Activated CD4-positive, alpha-beta memory T cell treated with anti-CD3 and anti-CD28 coated beads, Interleukin-2, amount 10 ng/mL, durations not matched to agents 7 days and 5 days (primary cell): Measurements from ENCODE around the gene FRMPD4. TPM values are rescaled to one million over a fixed set of nuclear protein-coding genes. Genes with fewer than 3 reads are reported as not detected.

Experiments
- CTCF ChIA-PET: fragments of 350-600 bp; sonication (Branson Sonifier 250); formaldehyde crosslinking; loops from one replicate; lab custom pipeline; 2021; ENCODE audit warnings: antibody characterized with exemption, inconsistent platforms; lab: Charles Lee
- POLR2A ChIA-PET: fragments of 350-600 bp; sonication (Branson Sonifier 250); formaldehyde crosslinking; loops from one replicate; lab custom pipeline; 2021; ENCODE audit warnings: antibody characterized with exemption; lab: Charles Lee
- DNase-seq: peaks from one replicate; pipeline ENCODE4 v3.0.0-alpha.2; 2020
- H3K27ac Mint-ChIP-seq: one replicate; pipeline ENCODE4 v1.8.0; 2021; ENCODE audit warnings: mild to moderate bottlenecking, mixed read lengths
- H3K27me3 Mint-ChIP-seq: one replicate; pipeline ENCODE4 v1.8.0; 2021; ENCODE audit warnings: mixed read lengths
- H3K36me3 Mint-ChIP-seq: one replicate; pipeline ENCODE4 v1.8.0; 2021; ENCODE audit warnings: low read depth, mixed read lengths
- H3K4me1 Mint-ChIP-seq: one replicate; pipeline ENCODE4 v1.8.0; 2021; ENCODE audit warnings: mixed read lengths
- H3K4me3 Mint-ChIP-seq: one replicate; pipeline ENCODE4 v1.8.0; 2021; ENCODE audit warnings: mild to moderate bottlenecking, mixed read lengths
- H3K9me3 Mint-ChIP-seq: one replicate; pipeline ENCODE4 v1.8.0; 2021; ENCODE audit warnings: mixed read lengths
- total RNA-seq, 2 experiments: library from RNA; stranded (reverse); gene quantifications; one replicate each; pipeline ENCODE4 v1.2.3, GENCODE V29; 2021

FRMPD4 gene
- total RNA-seq, 2 experiments from 2014 or later = not detected

GRCh38 chrX:12672367-12673106 is 534.3 kb downstream of the FRMPD4 start:
- ChIA-PET CTCF (no interaction called here), POLR2A (no interaction called here)
- Mint-ChIP-seq H3K27ac (no peak overlapping the region), H3K27me3 (no peaks in the 10 kb centered on the region), H3K4me1 (peaks cover 14% of the 10 kb centered on the region), H3K36me3 (no peaks in the 10 kb centered on the region), H3K4me3 (no peak overlapping the region), H3K9me3 (no peaks in the 10 kb centered on the region)
- DNase-seq = no peak

GRCh38 chrX:12673487-12673886 is 535.2 kb downstream of the FRMPD4 start:
- H3K36me3 Mint-ChIP-seq = no peaks in the 10 kb centered on the region
- no peak overlapping the region for H3K27ac Mint-ChIP-seq
- H3K4me1 Mint-ChIP-seq = peaks cover 14% of the 10 kb centered on the region
- no peaks in the 10 kb centered on the region for H3K27me3 Mint-ChIP-seq
- no peaks in the 10 kb centered on the region for H3K9me3 Mint-ChIP-seq
- POLR2A ChIA-PET = no interaction called here
- H3K4me3 Mint-ChIP-seq = no peak overlapping the region
- no peak for DNase-seq
- CTCF ChIA-PET = no interaction called here

GRCh38 chrX:12679522-12679921 is 541.2 kb downstream of the FRMPD4 start:
- H3K4me1 Mint-ChIP-seq = no peaks in the 10 kb centered on the region
- POLR2A ChIA-PET = no interaction called here
- H3K27me3 Mint-ChIP-seq = peaks cover 2% of the 10 kb centered on the region
- H3K36me3 Mint-ChIP-seq = no peaks in the 10 kb centered on the region
- no peaks in the 10 kb centered on the region for H3K9me3 Mint-ChIP-seq
- no peak overlapping the region for H3K4me3 Mint-ChIP-seq
- H3K27ac Mint-ChIP-seq = no peak overlapping the region
- CTCF ChIA-PET = no interaction called here
- no peak for DNase-seq

GRCh38 chrX:12681047-12681446 is 542.8 kb downstream of the FRMPD4 start:
- Mint-ChIP-seq H3K36me3 (no peaks in the 10 kb centered on the region), H3K9me3 (no peaks in the 10 kb centered on the region), H3K4me1 (no peaks in the 10 kb centered on the region), H3K27me3 (peaks cover 2% of the 10 kb centered on the region), H3K4me3 (no peak overlapping the region), H3K27ac (no peak overlapping the region)
- CTCF ChIA-PET = no interaction called here
- POLR2A ChIA-PET = no interaction called here
- no peak for DNase-seq

DNA sequence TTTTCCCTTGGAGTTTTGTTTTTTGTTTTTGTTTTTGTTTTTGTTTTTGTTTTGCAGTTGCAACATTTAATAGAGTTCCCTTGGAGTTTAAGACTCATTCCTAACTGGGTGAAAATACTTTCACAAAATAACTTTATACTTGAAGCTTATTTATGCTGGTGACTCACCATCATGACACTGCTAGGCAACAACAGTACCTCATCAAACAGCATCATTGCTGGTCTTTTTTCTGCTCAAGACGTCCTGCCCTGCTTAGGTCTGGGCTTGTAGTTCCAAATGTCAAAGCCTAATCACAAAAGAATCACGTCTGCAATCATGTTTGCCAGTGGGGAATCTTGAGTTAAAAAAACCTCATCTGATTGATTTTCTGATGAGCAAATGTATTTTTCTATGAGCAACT is 547.3 kb downstream of the FRMPD4 start:
- Mint-ChIP-seq H3K4me1 (no peaks in the 10 kb centered on the region), H3K27ac (no peak overlapping the region), H3K36me3 (no peaks in the 10 kb centered on the region), H3K9me3 (no peaks in the 10 kb centered on the region), H3K4me3 (no peak overlapping the region), H3K27me3 (peaks cover 9% of the 10 kb centered on the region)
- DNase-seq = no peak
- POLR2A ChIA-PET = no interaction called here
- CTCF ChIA-PET = no interaction called here

- H3K4me1 Mint-ChIP-seq = no peaks in the 10 kb centered on the region
- H3K36me3 Mint-ChIP-seq = no peaks in the 10 kb centered on the region
- no peaks in the 10 kb centered on the region for H3K9me3 Mint-ChIP-seq
- no peak overlapping the region for H3K4me3 Mint-ChIP-seq
- H3K27ac Mint-ChIP-seq = no peak overlapping the region
- no peak for DNase-seq
- peaks cover 9% of the 10 kb centered on the region for H3K27me3 Mint-ChIP-seq
- ChIA-PET CTCF (interaction anchor here (1.0 kb wide), 1 partner anchor 10 kb away, joined by 3 read pairs; no protein-coding TSS in a partner anchor), POLR2A (no interaction called here)
Observed at GRCh38 chrX:12686331-12686730, 548.1 kb downstream of the FRMPD4 start.

DNA sequence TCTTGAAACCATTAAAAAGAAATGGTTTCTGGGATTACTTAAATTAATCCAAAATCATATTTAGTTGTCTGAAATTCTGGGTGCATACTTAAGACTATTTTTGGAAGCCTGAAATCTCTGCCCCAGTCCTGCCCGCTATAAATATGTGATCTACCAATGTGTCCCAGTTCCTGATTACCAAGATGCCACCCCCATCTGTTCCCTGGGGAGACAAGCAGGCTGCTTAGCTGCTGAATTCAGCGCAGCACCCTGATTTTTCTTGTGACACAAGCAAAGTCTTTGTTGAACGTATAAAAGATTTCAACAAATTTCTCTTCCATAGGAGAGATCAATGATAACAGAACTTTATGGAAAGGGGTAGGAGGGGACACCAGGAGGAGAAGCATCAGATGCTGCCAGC is 552.4 kb downstream of the FRMPD4 start:
- CTCF ChIA-PET = no interaction called here

GRCh38 chrX:12693754-12694153 is 555.5 kb downstream of the FRMPD4 start:
- Mint-ChIP-seq H3K9me3 (no peaks in the 10 kb centered on the region), H3K27me3 (peaks cover 1% of the 10 kb centered on the region), H3K36me3 (no peaks in the 10 kb centered on the region), H3K4me3 (no peak overlapping the region), H3K27ac (no peak overlapping the region), H3K4me1 (no peaks in the 10 kb centered on the region)
- ChIA-PET POLR2A (no interaction called here), CTCF (no interaction called here)
- DNase-seq = no peak

More for the DNA sequence above, 552.4 kb downstream of the FRMPD4 start:
- no peak for DNase-seq
- Mint-ChIP-seq H3K9me3 (no peaks in the 10 kb centered on the region), H3K4me1 (no peaks in the 10 kb centered on the region), H3K27ac (no peak overlapping the region), H3K36me3 (no peaks in the 10 kb centered on the region), H3K27me3 (peaks cover 7% of the 10 kb centered on the region), H3K4me3 (no peak overlapping the region)
- POLR2A ChIA-PET = no interaction called here

DNA sequence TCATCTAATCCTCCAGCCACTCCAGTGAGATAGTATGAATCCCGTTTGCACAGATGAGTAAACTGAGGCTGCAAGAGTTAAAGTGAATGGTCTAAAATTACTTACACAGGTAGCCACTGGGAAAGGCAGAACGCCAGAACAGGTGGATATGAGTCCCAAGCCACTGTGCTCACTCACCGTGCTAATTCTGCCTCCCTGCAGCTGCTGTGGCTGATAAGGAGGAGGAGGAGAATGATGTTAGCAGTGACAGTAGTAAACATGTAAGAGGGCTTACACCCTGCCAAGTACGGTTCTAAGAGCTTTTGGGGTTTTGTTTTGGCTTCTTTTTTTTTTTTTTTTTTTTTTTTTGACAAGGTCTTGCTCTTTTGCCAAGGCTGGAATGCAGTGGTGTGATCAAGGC is 562.5 kb downstream of the FRMPD4 start:
- no peaks in the 10 kb centered on the region for H3K36me3 Mint-ChIP-seq
- H3K4me1 Mint-ChIP-seq = no peaks in the 10 kb centered on the region
- ChIA-PET POLR2A (no interaction called here), CTCF (interaction anchor here (0.6 to 2.6 kb wide), 5 partner anchors 11 to 474 kb away, joined by 3 to 11 read pairs (median 4); no protein-coding TSS in a partner anchor)
- no peaks in the 10 kb centered on the region for H3K9me3 Mint-ChIP-seq
- no peak overlapping the region for H3K4me3 Mint-ChIP-seq
- DNase-seq = no peak
- H3K27ac Mint-ChIP-seq = no peak overlapping the region
- peaks cover 6% of the 10 kb centered on the region for H3K27me3 Mint-ChIP-seq

DNA sequence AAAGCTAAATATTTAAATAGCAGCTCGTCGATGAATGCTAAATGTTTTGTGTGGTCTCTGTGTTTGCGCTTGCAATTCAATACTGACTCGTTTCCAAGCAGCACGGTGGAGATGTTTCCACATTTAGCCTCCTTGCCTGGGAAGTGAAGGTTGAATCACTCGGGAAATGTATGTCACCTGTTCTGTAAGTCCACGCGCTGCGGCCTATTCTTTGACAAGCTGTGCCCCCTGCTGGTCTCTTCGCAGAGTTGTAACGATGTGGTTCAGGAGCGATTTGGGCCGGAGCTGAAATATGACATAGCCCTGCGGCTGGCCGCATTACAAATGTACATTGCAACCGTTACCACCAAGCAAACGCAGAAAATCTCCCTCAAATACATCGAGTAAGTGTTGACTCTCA is 563.4 kb downstream of the FRMPD4 start:
- no peaks in the 10 kb centered on the region for H3K36me3 Mint-ChIP-seq
- CTCF ChIA-PET = interaction anchor here (0.6 to 2.6 kb wide), 8 partner anchors 9 to 913 kb away, joined by 3 to 11 read pairs (median 4); partner anchors contain the start of gene PRPS2
- POLR2A ChIA-PET = interaction anchor here (0.6 kb wide), 1 partner anchor 249 kb away, joined by 3 read pairs; no protein-coding TSS in a partner anchor

DNA sequence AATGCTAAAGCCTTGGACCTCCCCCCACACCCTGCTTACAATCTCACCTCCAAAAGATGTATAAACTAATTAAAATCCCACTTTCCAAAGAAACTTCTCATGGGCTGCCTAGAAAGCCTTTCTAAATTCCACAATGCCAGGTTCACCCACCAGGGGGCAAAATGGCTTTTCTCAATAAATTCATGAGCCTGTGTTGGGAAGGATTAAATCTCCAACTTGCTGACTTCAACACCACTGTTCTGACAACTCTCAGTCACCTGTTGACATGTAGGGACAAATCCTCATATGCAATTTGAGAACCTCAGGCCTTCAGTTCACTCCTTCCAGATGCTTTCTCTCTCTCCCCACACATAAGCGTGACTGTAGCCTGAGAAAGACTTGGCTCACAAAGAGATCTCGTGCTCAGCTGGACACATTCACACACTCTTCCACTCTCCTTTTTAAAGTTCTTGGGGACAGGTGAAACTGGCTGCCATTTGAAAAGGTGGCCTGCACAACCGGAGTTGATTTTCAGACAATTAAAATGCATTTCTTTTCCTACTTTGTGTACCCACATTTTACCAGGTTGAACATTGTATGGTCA is 564.3 kb downstream of the FRMPD4 start:
- Mint-ChIP-seq H3K36me3 (no peaks in the 10 kb centered on the region), H3K27ac (no peak overlapping the region), H3K4me1 (no peaks in the 10 kb centered on the region), H3K27me3 (peaks cover 9% of the 10 kb centered on the region), H3K4me3 (no peak overlapping the region), H3K9me3 (no peaks in the 10 kb centered on the region)
- DNase-seq = no peak
- CTCF ChIA-PET = interaction anchor here (0.7 to 2.6 kb wide), 5 partner anchors 10 to 198 kb away, joined by 3 to 11 read pairs (median 4); partner anchors contain the start of gene PRPS2
- POLR2A ChIA-PET = no interaction called here

More for the DNA sequence above, 563.4 kb downstream of the FRMPD4 start:
- Mint-ChIP-seq H3K27me3 (peaks cover 6% of the 10 kb centered on the region), H3K4me3 (no peak overlapping the region), H3K27ac (no peak overlapping the region), H3K9me3 (no peaks in the 10 kb centered on the region), H3K4me1 (no peaks in the 10 kb centered on the region)
- DNase-seq = peak; percentile 29

GRCh38 chrX:12704706-12705105 is 566.4 kb downstream of the FRMPD4 start:
- CTCF ChIA-PET = no interaction called here
- no peak for DNase-seq
- POLR2A ChIA-PET = no interaction called here
- H3K4me1 Mint-ChIP-seq = no peaks in the 10 kb centered on the region
- H3K27ac Mint-ChIP-seq = no peak overlapping the region
- H3K9me3 Mint-ChIP-seq = no peaks in the 10 kb centered on the region
- no peak overlapping the region for H3K4me3 Mint-ChIP-seq
- no peaks in the 10 kb centered on the region for H3K36me3 Mint-ChIP-seq
- peaks cover 9% of the 10 kb centered on the region for H3K27me3 Mint-ChIP-seq

DNA sequence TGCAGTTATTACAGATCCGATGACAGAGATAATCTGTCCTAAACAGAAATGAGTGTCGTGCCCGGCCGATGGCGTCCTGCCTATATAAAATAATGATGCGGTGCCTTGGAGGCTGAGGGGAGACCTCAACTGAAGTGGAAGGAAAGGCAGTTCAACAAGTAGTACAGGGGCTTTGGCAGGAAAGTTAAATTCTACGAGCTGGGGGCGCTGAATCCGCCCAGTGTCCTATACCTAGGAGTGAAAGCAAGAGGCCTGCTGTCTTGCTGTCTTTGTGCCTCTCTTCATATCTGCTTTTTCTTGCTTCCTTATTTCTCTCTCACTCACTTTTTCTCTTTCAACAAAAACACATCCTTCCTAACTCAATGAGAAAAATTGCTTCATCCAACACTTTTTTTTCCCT is 570.8 kb downstream of the FRMPD4 start:
- DNase-seq = peak; percentile 21

More for the DNA sequence above, 570.8 kb downstream of the FRMPD4 start:
- H3K4me3 Mint-ChIP-seq = no peak overlapping the region
- CTCF ChIA-PET = no interaction called here
- H3K4me1 Mint-ChIP-seq = no peaks in the 10 kb centered on the region
- no peaks in the 10 kb centered on the region for H3K9me3 Mint-ChIP-seq
- H3K27ac Mint-ChIP-seq = no peak overlapping the region
- POLR2A ChIA-PET = no interaction called here
- H3K36me3 Mint-ChIP-seq = no peaks in the 10 kb centered on the region
- peaks cover 2% of the 10 kb centered on the region for H3K27me3 Mint-ChIP-seq
